Measurements from ENCODE around the gene SCGN.

Gene SCGN

GRCh38 chr6:25655723-25656122 is 3.7 kb downstream of the SCGN start:
- TF ChIP-seq POLR2AphosphoS5 (IDR thresholded peaks at IDR 0.05; ENCODE audit: low read depth, low read length): no peak

GRCh38 chr6:25659633-25660368 is 7.8 kb downstream of the SCGN start:
- TF ChIP-seq FOXP2 (optimal IDR thresholded peaks at IDR 0.05; ENCODE audit: borderline replicate concordance, extremely low read depth, extremely low read length, insufficient read depth): no peak
- no peak for TF ChIP-seq SIN3A (IDR thresholded peaks at IDR 0.05; ENCODE audit: borderline replicate concordance, insufficient read depth, low read length)
- TF ChIP-seq TAF1 (IDR thresholded peaks at IDR 0.05; ENCODE audit: borderline replicate concordance, insufficient read depth, low read length): no peak
- TF ChIP-seq REST (IDR thresholded peaks at IDR 0.05; ENCODE audit: insufficient read depth in 1 of 2, low read depth in 2 of 2, low read length in 2 of 2): no peak
- TF ChIP-seq POLR2AphosphoS5 (IDR thresholded peaks at IDR 0.05; ENCODE audit: low read depth, low read length): no peak

- TF ChIP-seq SIN3A (IDR thresholded peaks at IDR 0.05; ENCODE audit: borderline replicate concordance, insufficient read depth, low read length) (no peak), FOXP2 (optimal IDR thresholded peaks at IDR 0.05; ENCODE audit: borderline replicate concordance, extremely low read depth, extremely low read length, insufficient read depth) (no peak), REST (IDR thresholded peaks at IDR 0.05; ENCODE audit: insufficient read depth in 1 of 2, low read depth in 2 of 2, low read length in 2 of 2) (no peak), TAF1 (IDR thresholded peaks at IDR 0.05; ENCODE audit: borderline replicate concordance, insufficient read depth, low read length) (no peak), POLR2AphosphoS5 (IDR thresholded peaks at IDR 0.05; ENCODE audit: low read depth, low read length) (no peak)
Observed at GRCh38 chr6:25660512-25660911, 8.5 kb downstream of the SCGN start.

- TF ChIP-seq FOXP2 (optimal IDR thresholded peaks at IDR 0.05; ENCODE audit: borderline replicate concordance, extremely low read depth, extremely low read length, insufficient read depth) (no peak), POLR2AphosphoS5 (IDR thresholded peaks at IDR 0.05; ENCODE audit: low read depth, low read length) (no peak), TAF1 (IDR thresholded peaks at IDR 0.05; ENCODE audit: borderline replicate concordance, insufficient read depth, low read length) (no peak), SIN3A (IDR thresholded peaks at IDR 0.05; ENCODE audit: borderline replicate concordance, insufficient read depth, low read length) (no peak), REST (IDR thresholded peaks at IDR 0.05; ENCODE audit: insufficient read depth in 1 of 2, low read depth in 2 of 2, low read length in 2 of 2) (no peak)
Observed at GRCh38 chr6:25661129-25661779, 9.2 kb downstream of the SCGN start.

- TF ChIP-seq POLR2AphosphoS5 (IDR thresholded peaks at IDR 0.05; ENCODE audit: low read depth, low read length) (no peak), SIN3A (IDR thresholded peaks at IDR 0.05; ENCODE audit: borderline replicate concordance, insufficient read depth, low read length) (no peak), TAF1 (IDR thresholded peaks at IDR 0.05; ENCODE audit: borderline replicate concordance, insufficient read depth, low read length) (no peak)
Observed at GRCh38 chr6:25665455-25665854, 13.4 kb downstream of the SCGN start.

- TF ChIP-seq REST (IDR thresholded peaks at IDR 0.05; ENCODE audit: insufficient read depth in 1 of 2, low read depth in 2 of 2, low read length in 2 of 2) (no peak), FOXP2 (optimal IDR thresholded peaks at IDR 0.05; ENCODE audit: borderline replicate concordance, extremely low read depth, extremely low read length, insufficient read depth) (no peak), SIN3A (IDR thresholded peaks at IDR 0.05; ENCODE audit: borderline replicate concordance, insufficient read depth, low read length) (no peak), POLR2AphosphoS5 (IDR thresholded peaks at IDR 0.05; ENCODE audit: low read depth, low read length) (no peak), TAF1 (IDR thresholded peaks at IDR 0.05; ENCODE audit: borderline replicate concordance, insufficient read depth, low read length) (no peak)
Observed at GRCh38 chr6:25669413-25669812, 17.4 kb downstream of the SCGN start.

Data from PFSK-1 (cell line).